HCT116 (cell line): ENCODE data around the gene ITM2C. TPM values are rescaled to one million over a fixed set of nuclear protein-coding genes. Genes with fewer than 3 reads are reported as not detected.
A peak's percentile ranks its signal among the peaks of the same experiment; 100 is the strongest.

Experiments used
- ATAC-seq: fragments of 200-7000 bp; cut with Tn5 transposase; 2 replicates; pipeline ENCODE4 v1.9.1; 2020; ENCODE audit warnings: mild to moderate bottlenecking, moderate library complexity
- BruUV-seq: library from RNA; stranded (reverse); fragments of 400-500 nt; replicated peaks from 2 replicates; lab custom pipeline; 2021; lab: Mats Ljungman, UMichigan
- CTCF ChIA-PET: fragments of 300-600 bp; sonication (Branson Sonifier 250); formaldehyde crosslinking; loops from one replicate; lab custom pipeline; 2021; ENCODE audit warnings: antibody characterized with exemption; lab: Charles Lee
- POLR2A ChIA-PET: fragments of 300-600, 350-600 bp; sonication (Branson Sonifier 250); formaldehyde crosslinking; loops from one replicate; lab custom pipeline; 2021; ENCODE audit warnings: antibody characterized with exemption; lab: Charles Lee
- RAD21 ChIA-PET, 2 experiments: fragments of 300-600 bp; sonication (Branson Sonifier 250); formaldehyde crosslinking; loops; one replicate each; lab custom pipeline; 2023; ENCODE audit warnings: low total read pairs in 2 of 2; ENCODE audit not compliant: uncharacterized antibody in 2 of 2, unreplicated experiment in 2 of 2, low non-redundant PET in 1 of 2; lab: Charles Lee
- DNase-seq: peaks from one replicate; pipeline ENCODE4 v3.0.0-alpha.2; 2010; ENCODE audit warnings: low read depth, low spot score
- H2AFZ ChIP-seq: fragments of 200-600 bp; shearing (Covaris generic), sonication (generic); 2 replicates; pipeline ENCODE4 v1.6.1; 2017; ENCODE audit warnings: low read depth, mixed run types, mixed read lengths, antibody characterized with exemption, low read length; ENCODE audit not compliant: poor library complexity, severe bottlenecking
- H3K27ac ChIP-seq: 2 replicates; pipeline ENCODE4 v1.5.1; 2012; ENCODE audit warnings: low read depth, low read length
- H3K27me3 ChIP-seq: fragments of 200-600 bp; sonication (generic); 2 replicates; pipeline ENCODE4 v1.6.1; 2016; ENCODE audit warnings: mixed run types, low read length, mixed read lengths; ENCODE audit not compliant: insufficient read depth
- H3K36me3 ChIP-seq, 2 experiments: fragments of 200-500 bp in 1 of 2; fragments of 200-600 bp in 1 of 2; sonication (Bioruptor generic) in 1 of 2; sonication (generic) in 1 of 2; 2 replicates each; pipeline versions ENCODE4 v1.5.1 to v1.6.1; 2014 to 2016; ENCODE audit warnings: low read length in 2 of 2, inconsistent platforms in 1 of 2, mixed read lengths in 1 of 2, mixed run types in 1 of 2; ENCODE audit not compliant: insufficient read depth in 2 of 2, control insufficient read depth in 1 of 2
- H3K4me1 ChIP-seq, 2 experiments: fragments of 200-600 bp in 1 of 2; sonication (generic) in 1 of 2; 2 replicates each; pipeline versions ENCODE4 v1.5.1 to v1.6.1; 2012 to 2017; ENCODE audit warnings: low read length in 2 of 2, inconsistent platforms in 1 of 2, mild to moderate bottlenecking in 1 of 2, mixed read lengths in 1 of 2, mixed run types in 1 of 2, moderate library complexity in 1 of 2; ENCODE audit not compliant: insufficient read depth in 2 of 2, control insufficient read depth in 1 of 2
- H3K4me2 ChIP-seq: fragments of 200-600 bp; sonication (generic); 2 replicates; pipeline ENCODE4 v1.6.1; 2017; ENCODE audit warnings: mixed run types, low read length, mixed read lengths
- H3K4me3 ChIP-seq, 2 experiments: fragments of 200-600 bp in 1 of 2; sonication (generic) in 1 of 2; replicated peaks in 1 of 2; 2 replicates each; pipeline ENCODE4 v1.5.1; 2011 to 2016; ENCODE audit warnings: low read length in 2 of 2, control low read depth in 1 of 2, low read depth in 1 of 2, mild to moderate bottlenecking in 1 of 2, mixed read lengths in 1 of 2, mixed run types in 1 of 2
- H3K79me2 ChIP-seq: fragments of 200-600 bp; sonication (generic); 2 replicates; pipeline ENCODE4 v1.6.1; 2017; ENCODE audit warnings: mild to moderate bottlenecking, mixed run types, low read length, moderate library complexity, mixed read lengths; ENCODE audit not compliant: insufficient read depth
- H3K9ac ChIP-seq: fragments of 200-600 bp; sonication (generic); 2 replicates; pipeline ENCODE4 v1.6.1; 2016; ENCODE audit warnings: low read length, mixed read lengths
- H3K9me2 ChIP-seq: fragments of 200-600 bp; sonication (generic), shearing (Covaris generic); 2 replicates; pipeline ENCODE4 v1.6.1; 2017; ENCODE audit warnings: mixed run types, mild to moderate bottlenecking, moderate library complexity; ENCODE audit not compliant: insufficient read depth
- H3K9me3 ChIP-seq, 2 experiments: fragments of 200-500 bp in 1 of 2; fragments of 200-600 bp in 1 of 2; sonication (Bioruptor generic) in 1 of 2; sonication (generic) in 1 of 2; 2 replicates each; pipeline ENCODE4 v1.6.1; 2014 to 2017; ENCODE audit warnings: low read length in 2 of 2, mixed read lengths in 2 of 2, inconsistent platforms in 1 of 2, low read depth in 1 of 2, mild to moderate bottlenecking in 1 of 2, mixed run types in 1 of 2, moderate library complexity in 1 of 2; ENCODE audit not compliant: control insufficient read depth in 1 of 2, insufficient read depth in 1 of 2
- H4K20me1 ChIP-seq: fragments of 200-600 bp; sonication (generic), shearing (Covaris generic); 2 replicates; pipeline ENCODE4 v1.6.1; 2017; ENCODE audit warnings: mixed run types, mild to moderate bottlenecking, moderate library complexity; ENCODE audit not compliant: insufficient read depth
- CBX3 ChIP-seq: IDR thresholded peaks from 2 replicates; pipeline ENCODE4 v1.6.1; 2012; ENCODE audit warnings: low read depth
- CEBPB ChIP-seq: IDR thresholded peaks from 2 replicates; pipeline ENCODE4 v1.6.1; 2012; ENCODE audit warnings: low read depth
- EGR1 ChIP-seq: IDR thresholded peaks from 2 replicates; pipeline ENCODE4 v1.6.1; 2012; ENCODE audit warnings: low read depth
- EZH2phosphoT487 ChIP-seq: fragments of 200-600 bp; IDR thresholded peaks from 2 replicates; pipeline ENCODE4 v1.6.1; 2018; ENCODE audit warnings: antibody characterized with exemption, borderline replicate concordance
- FOSL1 ChIP-seq: IDR thresholded peaks from 2 replicates; pipeline ENCODE4 v1.6.1; 2012; ENCODE audit warnings: low read depth
- JUND ChIP-seq: IDR thresholded peaks from 2 replicates; pipeline ENCODE4 v1.6.1; 2012
- POLR2AphosphoS5 ChIP-seq: IDR thresholded peaks from 2 replicates; pipeline ENCODE4 v1.6.1; 2011; ENCODE audit warnings: mild to moderate bottlenecking, low read depth, low read length, moderate library complexity
- RAD21 ChIP-seq: IDR thresholded peaks from 2 replicates; pipeline ENCODE4 v1.6.1; 2012; ENCODE audit warnings: low read depth, mild to moderate bottlenecking
- SP1 ChIP-seq: IDR thresholded peaks from 2 replicates; pipeline ENCODE4 v1.6.1; 2012; ENCODE audit warnings: low read depth
- ZNF274 ChIP-seq: fragments of 200-500 bp; sonication (Bioruptor generic); IDR thresholded peaks from 2 replicates; pipeline ENCODE4 v1.6.1; 2014; ENCODE audit warnings: mild to moderate bottlenecking, low read depth, low read length, inconsistent platforms
- intact Hi-C: fragments of 100-400 bp; cut with micrococcal nuclease; formaldehyde crosslinking; loops from 2 replicates; pipeline ENCODE4 v1.10.0; 2022
- total RNA-seq: library from RNA; stranded (reverse); gene quantifications from one replicate; pipeline ENCODE4 v1.2.1, GENCODE V29; 2021; ENCODE audit not compliant: unreplicated experiment
- TF ChIP-seq, protein P1 (sequence below), 3 experiments: fragments of 200-600 bp in 1 of 3; sonication (generic) in 1 of 3; IDR thresholded peaks in 2 of 3; conservative IDR thresholded peaks in 1 of 3; 2 replicates each; pipeline ENCODE4 v1.5.1; 2012 to 2017; ENCODE audit warnings: low read depth in 2 of 3, low read length in 2 of 3, antibody characterized with exemption in 1 of 3, borderline replicate concordance in 1 of 3, control low read depth in 1 of 3, mild to moderate bottlenecking in 1 of 3, mixed read lengths in 1 of 3, mixed run types in 1 of 3, moderate library complexity in 1 of 3; ENCODE audit not compliant: insufficient read depth in 1 of 3
- TF ChIP-seq, protein P2 (sequence below): IDR thresholded peaks from 2 replicates; pipeline ENCODE4 v1.6.1; 2011; ENCODE audit warnings: mild to moderate bottlenecking, low read length, moderate library complexity; ENCODE audit not compliant: insufficient replicate concordance; ENCODE audit errors: extremely low read depth

ITM2C gene
- total RNA-seq, 1 experiment from 2014 or later, result 117 TPM

DNA sequence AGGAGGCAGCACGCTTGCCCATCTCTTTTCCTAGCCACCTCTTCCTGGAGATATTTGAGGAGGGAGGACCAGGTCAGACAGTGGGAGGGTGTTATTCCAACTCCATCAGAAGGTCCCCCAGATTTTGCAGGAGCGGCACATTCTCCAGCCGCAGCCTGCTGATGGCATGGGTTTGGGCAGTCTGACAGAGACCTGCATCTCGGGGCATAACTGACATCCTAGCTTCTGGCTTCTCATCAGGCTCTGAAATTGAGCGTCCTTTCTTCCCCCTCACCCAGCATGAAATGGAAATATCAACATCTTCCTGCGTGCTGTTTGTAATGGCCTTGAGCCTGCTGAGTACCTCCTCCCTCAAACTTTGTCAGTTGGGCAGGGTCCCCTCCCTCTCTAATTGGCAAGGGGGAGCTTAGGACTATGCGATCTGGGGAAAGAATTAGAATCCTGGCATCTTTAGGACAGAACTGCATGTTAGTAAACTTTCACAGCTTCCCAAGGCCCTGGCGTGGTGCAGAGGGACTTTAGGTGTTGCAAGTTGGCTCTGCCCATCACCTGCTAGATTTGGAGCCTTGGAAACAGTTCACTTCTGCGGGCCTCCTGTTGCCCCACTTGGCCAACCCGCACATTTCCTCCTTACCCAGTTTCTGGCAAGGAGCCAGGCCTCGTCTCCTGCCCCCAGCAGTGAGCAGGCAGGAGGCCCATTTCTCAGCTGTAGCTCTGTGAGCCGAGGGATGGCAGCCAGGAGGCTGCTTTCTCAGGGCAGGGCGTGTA, 2.2 kb downstream of the ITM2C start:
- Histone ChIP-seq H3K79me2 (peaks cover 6% of the 10 kb centered on the region; the same call in 1 of the 2 replicates), H3K9me3 (no peaks in the 10 kb centered on the region), H3K4me1 (peaks cover 24 to 34% of the 10 kb centered on the region in 2 experiments), H3K9me2 (no peaks in the 10 kb centered on the region), H4K20me1 (no peaks in the 10 kb centered on the region), H3K4me3 (no peak overlapping the region), H3K27ac (peak overlapping the region; percentile 30), H3K36me3 (no peaks in the 10 kb centered on the region; a peak in 1 of 4 replicates), H2AFZ (no peak overlapping the region), H3K4me2 (peak overlapping the region; percentile 98; the same call in 1 of the 2 replicates), H3K9ac (no peak overlapping the region), H3K27me3 (no peaks in the 10 kb centered on the region)
- no TSS peak for BruUV-seq
- DNase-seq (no peak), ATAC-seq (no peak)
- ChIA-PET RAD21 (no interaction called here), POLR2A (no interaction called here), CTCF (interaction anchor here (1.2 kb wide), 1 partner anchor 19 kb away, joined by 5 read pairs; no protein-coding TSS in a partner anchor)
- no peak for TF ChIP-seq EGR1
- no peak for TF ChIP-seq SP1
- TF ChIP-seq EZH2phosphoT487, result no peak
- TF ChIP-seq CBX3, result no peak
- TF ChIP-seq, protein P1, sequence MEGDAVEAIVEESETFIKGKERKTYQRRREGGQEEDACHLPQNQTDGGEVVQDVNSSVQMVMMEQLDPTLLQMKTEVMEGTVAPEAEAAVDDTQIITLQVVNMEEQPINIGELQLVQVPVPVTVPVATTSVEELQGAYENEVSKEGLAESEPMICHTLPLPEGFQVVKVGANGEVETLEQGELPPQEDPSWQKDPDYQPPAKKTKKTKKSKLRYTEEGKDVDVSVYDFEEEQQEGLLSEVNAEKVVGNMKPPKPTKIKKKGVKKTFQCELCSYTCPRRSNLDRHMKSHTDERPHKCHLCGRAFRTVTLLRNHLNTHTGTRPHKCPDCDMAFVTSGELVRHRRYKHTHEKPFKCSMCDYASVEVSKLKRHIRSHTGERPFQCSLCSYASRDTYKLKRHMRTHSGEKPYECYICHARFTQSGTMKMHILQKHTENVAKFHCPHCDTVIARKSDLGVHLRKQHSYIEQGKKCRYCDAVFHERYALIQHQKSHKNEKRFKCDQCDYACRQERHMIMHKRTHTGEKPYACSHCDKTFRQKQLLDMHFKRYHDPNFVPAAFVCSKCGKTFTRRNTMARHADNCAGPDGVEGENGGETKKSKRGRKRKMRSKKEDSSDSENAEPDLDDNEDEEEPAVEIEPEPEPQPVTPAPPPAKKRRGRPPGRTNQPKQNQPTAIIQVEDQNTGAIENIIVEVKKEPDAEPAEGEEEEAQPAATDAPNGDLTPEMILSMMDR (IDR thresholded peaks at IDR 0.05 in 2 of 3, conservative IDR thresholded peaks at IDR 0.05 in 1 of 3; ENCODE audit: borderline replicate concordance in 1 of 3, insufficient read depth in 1 of 3, low read depth in 2 of 3, low read length in 2 of 3), result no peak
- no peak for TF ChIP-seq CEBPB
- no peak for TF ChIP-seq POLR2AphosphoS5
- no peak for TF ChIP-seq RAD21
- no peak for TF ChIP-seq JUND
- TF ChIP-seq, protein P2, sequence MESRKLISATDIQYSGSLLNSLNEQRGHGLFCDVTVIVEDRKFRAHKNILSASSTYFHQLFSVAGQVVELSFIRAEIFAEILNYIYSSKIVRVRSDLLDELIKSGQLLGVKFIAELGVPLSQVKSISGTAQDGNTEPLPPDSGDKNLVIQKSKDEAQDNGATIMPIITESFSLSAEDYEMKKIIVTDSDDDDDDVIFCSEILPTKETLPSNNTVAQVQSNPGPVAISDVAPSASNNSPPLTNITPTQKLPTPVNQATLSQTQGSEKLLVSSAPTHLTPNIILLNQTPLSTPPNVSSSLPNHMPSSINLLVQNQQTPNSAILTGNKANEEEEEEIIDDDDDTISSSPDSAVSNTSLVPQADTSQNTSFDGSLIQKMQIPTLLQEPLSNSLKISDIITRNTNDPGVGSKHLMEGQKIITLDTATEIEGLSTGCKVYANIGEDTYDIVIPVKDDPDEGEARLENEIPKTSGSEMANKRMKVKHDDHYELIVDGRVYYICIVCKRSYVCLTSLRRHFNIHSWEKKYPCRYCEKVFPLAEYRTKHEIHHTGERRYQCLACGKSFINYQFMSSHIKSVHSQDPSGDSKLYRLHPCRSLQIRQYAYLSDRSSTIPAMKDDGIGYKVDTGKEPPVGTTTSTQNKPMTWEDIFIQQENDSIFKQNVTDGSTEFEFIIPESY, result no peak
- no peak for TF ChIP-seq FOSL1
- no peak for TF ChIP-seq ZNF274
- intact Hi-C loops, result no loop called here
